Spinal cord (tissue), 10 donors: ENCODE results near the gene PCGF2. TPM values are rescaled to one million over a fixed set of nuclear protein-coding genes. Genes with fewer than 3 reads are reported as not detected.

Source experiments
- DNase-seq, 6 donors: peaks; one replicate each; pipeline versions ENCODE4 v3.0.0 to v3.0.0-alpha.2; 2013 to 2015; ENCODE audit warnings: low spot score in 6 of 6, low read depth in 4 of 6
- H3K27ac ChIP-seq: one replicate; pipeline ENCODE4 v1.5.1; 2013; ENCODE audit warnings: low read depth, low read length, control low read depth
- H3K27me3 ChIP-seq: one replicate; pipeline ENCODE4 v1.6.1; 2013; ENCODE audit warnings: low read length; ENCODE audit not compliant: control insufficient read depth, insufficient read depth
- H3K36me3 ChIP-seq: one replicate; pipeline ENCODE4 v1.6.1; 2013; ENCODE audit warnings: low read length; ENCODE audit not compliant: control insufficient read depth, insufficient read depth
- H3K4me1 ChIP-seq: one replicate; pipeline ENCODE4 v1.6.1; 2013; ENCODE audit warnings: low read length; ENCODE audit not compliant: control insufficient read depth, insufficient read depth
- H3K4me3 ChIP-seq: one replicate; pipeline ENCODE4 v1.5.1; 2013; ENCODE audit warnings: low read depth, low read length, control low read depth
- H3K9me3 ChIP-seq: one replicate; pipeline ENCODE4 v1.6.1; 2013; ENCODE audit warnings: low read length; ENCODE audit not compliant: control insufficient read depth, insufficient read depth
- WGBS: methylation state at CpG from one replicate; pipeline ENCODE4 v1.1.5; 2013; ENCODE audit warnings: missing lambda C conversion rate; ENCODE audit not compliant: insufficient coverage; 5-methylcytosine and 5-hydroxymethylcytosine counted together
- polyA plus RNA-seq, 2 donors: library from polyadenylated mRNA; unstranded; fragments of 120-200 nt; gene quantifications; one replicate each; pipeline ENCODE4 v1.2.1, GENCODE V29; 2013; ENCODE audit not compliant: insufficient read length in 2 of 2
- total RNA-seq, 2 donors: library from RNA; depleted of rRNA in 1 of 2; stranded (reverse); fragments of 120-200 nt in 1 of 2; fragments of >200 nt in 1 of 2; gene quantifications; one replicate each; pipeline versions ENCODE4 v1.2.3 to v1.2.4, GENCODE V29; 2013 to 2014
- donor health status: healthy.

Gene PCGF2
- total and polyA plus RNA-seq, 4 donors: 9.1 to 110 (median 61.1) TPM

DNA sequence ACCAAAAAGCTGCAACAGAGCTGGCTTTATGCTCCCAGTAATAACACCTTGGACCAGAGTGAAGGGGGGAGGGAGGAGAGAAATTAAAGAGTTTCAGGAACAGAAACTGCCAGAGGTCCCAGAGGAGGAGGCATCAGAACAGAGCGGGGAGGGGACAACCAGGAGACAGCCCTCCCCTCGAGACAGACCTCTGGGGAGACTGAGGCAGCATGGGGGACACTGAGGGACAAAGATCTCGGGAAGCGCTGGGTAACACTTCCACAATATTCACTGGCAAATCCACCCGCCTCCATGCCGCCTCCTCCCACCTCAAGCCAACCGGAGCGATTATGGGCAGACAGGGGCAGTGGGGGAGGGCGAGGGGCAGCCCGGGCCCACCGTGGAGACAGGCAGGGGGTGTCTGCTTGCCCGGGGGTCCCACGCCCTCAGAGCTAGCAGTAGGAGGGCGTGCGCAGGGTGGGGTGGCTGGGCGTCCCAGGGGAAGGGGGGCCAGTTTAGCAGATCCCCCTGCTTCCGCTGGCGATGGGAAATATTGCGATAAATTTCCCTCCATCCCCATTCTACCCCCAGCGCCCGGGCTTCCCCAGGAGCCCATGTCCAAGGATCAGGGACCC, 1.2 kb downstream of the PCGF2 start:
- Histone ChIP-seq H3K27me3 (no peaks in the 10 kb centered on the region), H3K9me3 (no peaks in the 10 kb centered on the region), H3K36me3 (peaks cover 6% of the 10 kb centered on the region), H3K4me1 (peaks cover 78% of the 10 kb centered on the region), H3K4me3 (peak overlapping the region; percentile 98), H3K27ac (peak overlapping the region; percentile 91)
- 0% methylated on average over 11 of the region's 21 CpGs for WGBS
- no peak for DNase-seq

- peak overlapping the region; percentile 98 for H3K4me3 ChIP-seq
- peaks cover 83% of the 10 kb centered on the region for H3K4me1 ChIP-seq
- no peaks in the 10 kb centered on the region for H3K9me3 ChIP-seq
- H3K27me3 ChIP-seq: no peaks in the 10 kb centered on the region
- DNase-seq: peak in 2 of 6 donors; percentile 60 to 73
- H3K27ac ChIP-seq: peak overlapping the region; percentile 91
- H3K36me3 ChIP-seq: peaks cover 8% of the 10 kb centered on the region
- 14% methylated on average over 7 of the region's 8 CpGs for WGBS
Observed at GRCh38 chr17:38746004-38746848, 1.9 kb downstream of the PCGF2 start.

- Histone ChIP-seq H3K36me3 (peaks cover 8% of the 10 kb centered on the region), H3K27me3 (no peaks in the 10 kb centered on the region), H3K4me1 (peaks cover 88% of the 10 kb centered on the region), H3K4me3 (peak overlapping the region; percentile 10), H3K9me3 (no peaks in the 10 kb centered on the region), H3K27ac (peak overlapping the region; percentile 91)
- DNase-seq: peak in 2 of 6 donors; percentile 35 to 49
- no CpG with 5 or more reads among the region's 4 CpGs for WGBS
Observed at GRCh38 chr17:38745545-38745944, 2.6 kb downstream of the PCGF2 start.

DNA sequence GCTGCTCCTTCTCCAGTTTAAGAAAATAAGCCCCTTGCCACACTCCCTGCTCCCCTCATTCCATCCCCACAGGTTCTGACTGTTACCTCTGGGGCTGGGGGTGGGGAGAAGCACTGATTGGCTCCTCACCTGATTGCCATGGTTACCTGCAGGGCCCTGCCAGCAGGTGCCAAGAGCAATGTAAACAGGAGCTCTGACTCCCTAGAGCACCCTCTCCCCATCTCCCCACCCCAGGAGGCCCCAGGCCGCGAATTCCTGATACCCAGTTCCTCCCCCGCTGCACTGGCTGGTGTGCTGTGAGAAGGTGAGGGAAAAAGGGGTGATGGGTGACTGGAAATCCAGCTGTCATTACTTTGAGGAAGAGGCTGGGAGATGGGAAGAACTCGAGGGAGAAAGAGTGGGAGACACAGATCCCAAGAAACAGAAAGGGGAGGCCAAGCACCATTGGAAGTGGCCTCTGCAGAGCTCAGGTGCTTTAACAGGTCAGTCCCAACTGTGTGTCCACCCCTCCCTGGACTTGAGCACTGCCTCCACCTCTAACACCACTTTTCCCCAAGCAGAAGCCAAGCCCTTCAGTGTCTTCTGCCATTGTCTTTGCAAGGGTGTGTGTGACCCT, 4.5 kb downstream of the PCGF2 start:
- H3K27ac ChIP-seq: peak overlapping the region; percentile 91

DNA sequence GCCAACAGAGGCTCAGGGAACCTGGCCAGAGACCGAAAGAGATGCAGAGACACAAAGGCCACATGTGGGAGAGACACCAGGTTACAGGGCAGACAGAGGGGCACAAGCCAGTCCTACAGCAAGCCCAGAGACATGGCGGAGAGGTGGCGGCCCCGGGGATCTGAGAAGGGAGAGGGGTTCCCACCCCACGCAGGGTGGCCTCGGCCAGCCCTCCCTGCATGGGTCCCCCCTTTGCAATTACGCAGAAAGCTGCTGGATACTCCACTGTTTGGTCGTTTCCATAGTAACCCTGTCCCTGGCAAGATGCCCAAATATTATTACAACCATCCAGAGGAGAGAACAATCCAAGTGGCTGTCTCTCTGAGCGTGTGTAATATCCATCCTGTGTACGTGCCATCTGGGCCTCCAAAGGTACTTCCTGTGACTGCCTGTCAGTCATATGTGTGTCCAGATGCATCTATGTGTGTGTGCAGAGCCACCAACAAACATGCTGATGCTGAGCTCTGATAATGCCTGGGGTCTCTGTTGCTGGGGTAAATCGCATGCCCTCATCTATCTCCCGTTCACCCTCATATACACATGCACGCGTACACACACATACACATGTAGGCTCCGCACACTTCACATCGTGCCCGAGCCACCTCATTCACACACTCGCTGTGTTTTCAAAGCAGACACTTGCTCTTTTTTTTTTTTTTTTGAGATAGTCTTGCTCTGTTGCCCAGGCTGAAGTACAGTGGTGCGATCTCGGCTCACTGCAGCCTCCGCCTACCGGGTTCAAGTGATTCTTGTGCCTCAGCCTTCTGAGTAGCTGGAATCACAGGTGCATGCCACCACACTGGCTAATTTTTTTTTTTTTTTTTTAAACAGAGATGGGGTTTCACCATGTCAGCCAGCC, 5.5 kb downstream of the PCGF2 start:
- H3K9me3 ChIP-seq: no peaks in the 10 kb centered on the region
- peak overlapping the region; percentile 10 for H3K4me3 ChIP-seq
- H3K36me3 ChIP-seq: peaks cover 34% of the 10 kb centered on the region
- DNase-seq: peak in 2 of 6 donors; percentile 96 to 97
- H3K27me3 ChIP-seq: no peaks in the 10 kb centered on the region
- H3K4me1 ChIP-seq: peaks cover 76% of the 10 kb centered on the region
- 16% methylated on average over 16 of the region's 22 CpGs for WGBS
- peak overlapping the region; percentile 91 for H3K27ac ChIP-seq

More for the DNA sequence above, 4.5 kb downstream of the PCGF2 start:
- Histone ChIP-seq H3K4me3 (no peak overlapping the region), H3K9me3 (no peaks in the 10 kb centered on the region), H3K36me3 (peaks cover 24% of the 10 kb centered on the region), H3K27me3 (no peaks in the 10 kb centered on the region), H3K4me1 (peaks cover 80% of the 10 kb centered on the region)
- WGBS: 43% methylated on average over 1 of the region's 4 CpGs
- DNase-seq: peak in 1 of 6 donors; percentile 41

GRCh38 chr17:38741921-38742410, 6.2 kb downstream of the PCGF2 start:
- Histone ChIP-seq H3K9me3 (no peaks in the 10 kb centered on the region), H3K4me1 (peaks cover 74% of the 10 kb centered on the region), H3K36me3 (peaks cover 41% of the 10 kb centered on the region), H3K27ac (peak overlapping the region; percentile 91), H3K4me3 (peak overlapping the region; percentile 10), H3K27me3 (no peaks in the 10 kb centered on the region)
- 26% methylated on average over 6 of the region's 7 CpGs for WGBS
- peak in 2 of 6 donors; percentile 89 to 93 for DNase-seq

GRCh38 chr17:38741461-38741860, 6.7 kb downstream of the PCGF2 start:
- H3K27me3 ChIP-seq: no peaks in the 10 kb centered on the region
- peaks cover 71% of the 10 kb centered on the region for H3K4me1 ChIP-seq
- H3K4me3 ChIP-seq: no peak overlapping the region
- no peaks in the 10 kb centered on the region for H3K9me3 ChIP-seq
- H3K27ac ChIP-seq: peak overlapping the region; percentile 91
- H3K36me3 ChIP-seq: peaks cover 46% of the 10 kb centered on the region
- 43% methylated on average over 5 of the region's 5 CpGs for WGBS
- DNase-seq: peak in 2 of 6 donors; percentile 33 to 53

DNA sequence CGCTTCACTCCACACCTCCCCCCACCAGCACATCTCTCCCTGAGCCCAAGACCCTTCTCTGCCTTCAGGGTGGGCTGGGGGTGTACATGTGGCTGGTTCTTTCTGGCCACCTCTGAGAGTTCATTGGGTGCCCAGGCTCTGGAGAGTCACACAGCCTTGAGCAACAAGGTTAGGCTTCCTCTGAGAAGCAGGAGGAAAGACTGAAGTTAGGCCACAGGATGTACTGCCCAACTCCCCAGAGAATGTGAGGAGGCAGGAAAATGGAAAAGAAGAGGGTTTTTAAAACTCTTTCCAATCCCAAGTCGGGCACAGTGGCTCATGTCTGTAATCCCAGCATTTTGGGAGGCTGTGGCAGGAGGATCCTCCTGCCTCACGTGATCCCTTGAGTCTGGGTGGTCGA, 7.3 kb downstream of the PCGF2 start:
- DNase-seq: no peak
- Histone ChIP-seq H3K9me3 (no peaks in the 10 kb centered on the region), H3K27me3 (no peaks in the 10 kb centered on the region), H3K4me3 (no peak overlapping the region), H3K36me3 (peaks cover 53% of the 10 kb centered on the region), H3K27ac (peak overlapping the region; percentile 91), H3K4me1 (peaks cover 69% of the 10 kb centered on the region)
- WGBS: 43% methylated on average over 1 of the region's 4 CpGs

DNA sequence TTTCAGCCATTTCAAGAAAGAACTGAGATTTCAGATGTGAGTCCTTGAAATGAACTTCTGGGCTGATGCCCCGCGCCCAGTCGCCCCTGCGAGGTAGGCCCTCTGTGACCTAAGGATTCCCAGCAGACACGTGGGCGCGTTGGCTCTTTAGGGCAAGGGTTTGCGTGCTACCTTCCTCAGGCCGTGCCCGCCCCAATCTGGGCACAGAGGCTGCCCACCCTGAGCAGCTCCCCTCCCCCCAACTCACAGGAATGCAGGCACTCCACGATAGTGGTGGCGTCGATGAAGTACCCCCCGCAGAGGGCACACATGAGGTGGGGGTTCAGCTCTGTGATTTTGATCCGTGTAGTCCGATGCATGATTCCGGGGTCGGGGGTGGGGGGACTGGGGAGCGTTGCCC, 8.1 kb downstream of the PCGF2 start:
- no peak for DNase-seq
- no peak overlapping the region for H3K4me3 ChIP-seq
- peaks cover 69% of the 10 kb centered on the region for H3K4me1 ChIP-seq
- no peaks in the 10 kb centered on the region for H3K27me3 ChIP-seq
- H3K9me3 ChIP-seq: no peaks in the 10 kb centered on the region
- H3K36me3 ChIP-seq: peaks cover 60% of the 10 kb centered on the region
- H3K27ac ChIP-seq: no peak overlapping the region
- 94% methylated on average over 13 of the region's 19 CpGs for WGBS
